ENCODE data around the gene NOC2L.

The NOC2L gene

GRCh38 chr1:913491-914130, 45.4 kb downstream of the NOC2L start:
- FAIRE-seq, result no peak

- no peak for FAIRE-seq
Measured at GRCh38 chr1:912740-913301, 46.2 kb downstream of the NOC2L start.

- no peak for FAIRE-seq
Measured at GRCh38 chr1:911875-912739, 46.9 kb downstream of the NOC2L start.

- FAIRE-seq, result no peak
Measured at GRCh38 chr1:910881-911721, 48.0 kb downstream of the NOC2L start.

- no peak for FAIRE-seq
Measured at GRCh38 chr1:910311-910880, 48.7 kb downstream of the NOC2L start.

GRCh38 chr1:909861-910310, 49.2 kb downstream of the NOC2L start:
- FAIRE-seq, result no peak

- no peak for FAIRE-seq
Measured at GRCh38 chr1:908661-909060, 50.4 kb downstream of the NOC2L start.

GRCh38 chr1:907611-908451, 51.2 kb downstream of the NOC2L start:
- no peak for FAIRE-seq

- no peak for FAIRE-seq
Measured at GRCh38 chr1:906600-907420, 52.2 kb downstream of the NOC2L start.

- no peak for FAIRE-seq
Measured at GRCh38 chr1:905811-906599, 53.1 kb downstream of the NOC2L start.

GRCh38 chr1:905071-905749, 53.8 kb downstream of the NOC2L start:
- FAIRE-seq, result no peak

GRCh38 chr1:904310-904950, 54.6 kb downstream of the NOC2L start:
- FAIRE-seq, result no peak

GRCh38 chr1:903721-904271, 55.3 kb downstream of the NOC2L start:
- FAIRE-seq, result no peak

- no peak for FAIRE-seq
Measured at GRCh38 chr1:903305-903704, 55.8 kb downstream of the NOC2L start.

GRCh38 chr1:902802-903201, 56.3 kb downstream of the NOC2L start:
- FAIRE-seq, result no peak

- no peak for FAIRE-seq
Measured at GRCh38 chr1:901108-901859, 57.8 kb downstream of the NOC2L start.

- no peak for FAIRE-seq
Measured at GRCh38 chr1:899636-900317, 59.3 kb downstream of the NOC2L start.
